Cardiac fibroblast (primary cell): ENCODE measurements around the gene FOXB1.

Source experiments
- DNase-seq, 2 donors: peaks; one replicate each; pipeline versions ENCODE4 v3.0.0 to v3.0.0-alpha.2; 2010; ENCODE audit warnings: low read depth in 2 of 2
- H3K4me3 ChIP-seq, 2 donors: replicated peaks in 1 of 2; 1 replicate in 1 of 2; 2 replicates in 1 of 2; pipeline ENCODE4 v1.5.1; 2011; ENCODE audit warnings: low read depth in 2 of 2, low read length in 2 of 2, mild to moderate bottlenecking in 2 of 2, moderate library complexity in 1 of 2
- CTCF ChIP-seq: IDR thresholded peaks from one replicate; pipeline ENCODE4 v1.5.1; 2011; ENCODE audit warnings: low read depth, mild to moderate bottlenecking, low read length, inconsistent platforms

FOXB1 gene

GRCh38 chr15:59994526-59994887, 9.6 kb upstream of the FOXB1 start:
- DNase-seq, result no peak
- H3K4me3 ChIP-seq, result no peak overlapping the region
- no peak for TF ChIP-seq CTCF

- no peak overlapping the region for H3K4me3 ChIP-seq
- no peak for DNase-seq
- TF ChIP-seq CTCF, result no peak
Measured at GRCh38 chr15:59994888-59995557, 9.1 kb upstream of the FOXB1 start.

- TF ChIP-seq CTCF, result no peak
Measured at GRCh38 chr15:59995568-59996297, 8.4 kb upstream of the FOXB1 start.

GRCh38 chr15:59996298-59997041, 7.6 kb upstream of the FOXB1 start:
- no peak overlapping the region for H3K4me3 ChIP-seq

More at GRCh38 chr15:59995568-59996297, 8.4 kb upstream of the FOXB1 start:
- no peak for DNase-seq
- H3K4me3 ChIP-seq, result no peak overlapping the region

GRCh38 chr15:59997070-59997701, 6.9 kb upstream of the FOXB1 start:
- no peak for TF ChIP-seq CTCF
- DNase-seq, result no peak
- no peak overlapping the region for H3K4me3 ChIP-seq

More at GRCh38 chr15:59996298-59997041, 7.6 kb upstream of the FOXB1 start:
- DNase-seq, result no peak
- TF ChIP-seq CTCF, result no peak

- TF ChIP-seq CTCF, result no peak
- no peak overlapping the region for H3K4me3 ChIP-seq
- no peak for DNase-seq
Measured at GRCh38 chr15:59998305-59998949, 5.7 kb upstream of the FOXB1 start.
